ENCODE results near the gene MARF1. TPM values are rescaled to one million over a fixed set of nuclear protein-coding genes. Genes with fewer than 3 reads are reported as not detected.

MARF1 gene
- total and polyA plus RNA-seq, 9 of the 15 experiments (the other 6 are each of a cell fraction or from before 2014, with no cell fraction given), result 4.7 to 33.2 (median 11.7) TPM

GRCh38 chr16:15576960-15577958, 65.7 kb downstream of the MARF1 start (continued):
- TF ChIP-seq E2F1 (CRISPR knock-in tag; IDR thresholded peaks at IDR 0.05), result no peak
- TF ChIP-seq ZNF324 (CRISPR knock-in tag; IDR thresholded peaks at IDR 0.05), result no peak
- TF ChIP-seq ARNT (IDR thresholded peaks at IDR 0.05), result peak in 1 of 2 experiments; percentile 22; a peak in 1 of 4 replicates
- TF ChIP-seq KLF10 (CRISPR knock-in tag; IDR thresholded peaks at IDR 0.05), result no peak
- no peak for TF ChIP-seq ARID2 (IDR thresholded peaks at IDR 0.05)
- no peak for TF ChIP-seq NR2F6 (CRISPR knock-in tag; IDR thresholded peaks at IDR 0.05)
- no peak; the same call in 1 of the 2 replicates for TF ChIP-seq SOX6 (IDR thresholded peaks at IDR 0.05)
- peak; percentile 86 to 89 for TF ChIP-seq MNT (conservative IDR thresholded peaks at IDR 0.05)
- no peak for TF ChIP-seq E4F1 (CRISPR knock-in tag; IDR thresholded peaks at IDR 0.05; ENCODE audit: borderline replicate concordance)
- 0 out of 2 replicates have a peak, but pooled peaks have one; percentile 8 for TF ChIP-seq CTBP1 (IDR thresholded peaks at IDR 0.05; ENCODE audit: borderline replicate concordance)
